ENCODE results near the gene NEXN. TPM values are rescaled to one million over a fixed set of nuclear protein-coding genes. Genes with fewer than 3 reads are reported as not detected.

The NEXN gene
- 1 to 10 TPM; 1.7 to 1.9 TPM for total RNA-seq

GRCh38 chr1:77888081-77888780 lies at the start of gene NEXN:
TSS of gene NEXN (plus strand) at chr1:77888624. CDS start at chr1:77916107, 27,483 bp downstream.
- DNase-seq = peak; percentile 7
- Mint-ChIP-seq H3K4me1 (ENCODE audit: low read depth) (peaks cover 7% of the 10 kb centered on the region), H3K27ac (no peak within 1 kb of the TSS), H3K9me3 (no peaks in the 10 kb centered on the region), H3K36me3 (ENCODE audit: low read depth) (peaks cover 5% of the 10 kb centered on the region), H3K4me3 (peak within 1 kb of the TSS; percentile 66), H3K27me3 (ENCODE audit: low read depth) (peaks cover 18% of the 10 kb centered on the region)
- CTCF ChIA-PET = interaction anchor here (0.5 to 1.1 kb wide), 3 partner anchors 62 to 244 kb away, joined by 3 to 5 read pairs (median 4); no protein-coding TSS in a partner anchor
- intact Hi-C loops (cut with micrococcal nuclease) = no loop called here

GRCh38 chr1:77841574-77841973 lies 46.9 kb upstream of the NEXN start:
- no peaks in the 10 kb centered on the region for H3K27me3 Mint-ChIP-seq (ENCODE audit: low read depth)
- H3K36me3 Mint-ChIP-seq (ENCODE audit: low read depth) = peaks cover 14% of the 10 kb centered on the region
- no peaks in the 10 kb centered on the region for H3K9me3 Mint-ChIP-seq
- intact Hi-C loops (cut with micrococcal nuclease) = no loop called here
- H3K4me3 Mint-ChIP-seq = no peak overlapping the region
- CTCF ChIA-PET = interaction anchor here (0.6 kb wide), 1 partner anchor 246 kb away, joined by 6 read pairs; no protein-coding TSS in a partner anchor
- peaks cover 3% of the 10 kb centered on the region for H3K4me1 Mint-ChIP-seq (ENCODE audit: low read depth)
- H3K27ac Mint-ChIP-seq = no peak overlapping the region
- no peak for DNase-seq

GRCh38 chr1:77845951-77846350 lies 42.5 kb upstream of the NEXN start:
- CTCF ChIA-PET = interaction anchor here (0.6 kb wide), 1 partner anchor 51 kb away, joined by 4 read pairs; no protein-coding TSS in a partner anchor
- Mint-ChIP-seq H3K27me3 (ENCODE audit: low read depth) (no peaks in the 10 kb centered on the region), H3K4me1 (ENCODE audit: low read depth) (peaks cover 3% of the 10 kb centered on the region), H3K27ac (no peak overlapping the region), H3K4me3 (no peak overlapping the region), H3K36me3 (ENCODE audit: low read depth) (peaks cover 20% of the 10 kb centered on the region), H3K9me3 (no peaks in the 10 kb centered on the region)
- DNase-seq = no peak
- intact Hi-C loops (cut with micrococcal nuclease) = no loop called here

- Mint-ChIP-seq H3K9me3 (no peaks in the 10 kb centered on the region), H3K36me3 (ENCODE audit: low read depth) (peaks cover 21% of the 10 kb centered on the region), H3K27me3 (ENCODE audit: low read depth) (no peaks in the 10 kb centered on the region), H3K4me1 (ENCODE audit: low read depth) (peaks cover 3% of the 10 kb centered on the region), H3K27ac (no peak overlapping the region), H3K4me3 (no peak overlapping the region)
- no peak for DNase-seq
- CTCF ChIA-PET = no interaction called here
- intact Hi-C loops (cut with micrococcal nuclease) = no loop called here
These were observed 41.5 kb upstream of the NEXN start for GRCh38 chr1:77846966-77847365.

GRCh38 chr1:77847621-77848080 lies 40.8 kb upstream of the NEXN start:
- Mint-ChIP-seq H3K4me3 (no peak overlapping the region), H3K4me1 (ENCODE audit: low read depth) (peaks cover 3% of the 10 kb centered on the region), H3K9me3 (no peaks in the 10 kb centered on the region), H3K27ac (no peak overlapping the region), H3K36me3 (ENCODE audit: low read depth) (peaks cover 19% of the 10 kb centered on the region), H3K27me3 (ENCODE audit: low read depth) (no peaks in the 10 kb centered on the region)
- peak; percentile 14 for DNase-seq
- CTCF ChIA-PET = no interaction called here
- intact Hi-C loops (cut with micrococcal nuclease) = no loop called here

GRCh38 chr1:77850082-77850481 lies 38.3 kb upstream of the NEXN start:
- Mint-ChIP-seq H3K4me3 (no peak overlapping the region), H3K27ac (no peak overlapping the region), H3K4me1 (ENCODE audit: low read depth) (peaks cover 3% of the 10 kb centered on the region), H3K9me3 (peaks cover 17% of the 10 kb centered on the region), H3K27me3 (ENCODE audit: low read depth) (no peaks in the 10 kb centered on the region), H3K36me3 (ENCODE audit: low read depth) (peaks cover 36% of the 10 kb centered on the region)
- intact Hi-C loops (cut with micrococcal nuclease) = no loop called here
- CTCF ChIA-PET = interaction anchor here (0.6 kb wide), 1 partner anchor 202 kb away, joined by 3 read pairs; no protein-coding TSS in a partner anchor
- DNase-seq = no peak

- CTCF ChIA-PET = no interaction called here
- DNase-seq = no peak
- Mint-ChIP-seq H3K27ac (no peak overlapping the region), H3K27me3 (ENCODE audit: low read depth) (no peaks in the 10 kb centered on the region), H3K4me1 (ENCODE audit: low read depth) (peaks cover 3% of the 10 kb centered on the region), H3K4me3 (no peak overlapping the region), H3K9me3 (peaks cover 36% of the 10 kb centered on the region), H3K36me3 (ENCODE audit: low read depth) (peaks cover 48% of the 10 kb centered on the region)
- intact Hi-C loops (cut with micrococcal nuclease) = no loop called here
These were observed 30.9 kb upstream of the NEXN start for GRCh38 chr1:77857552-77857951.

- intact Hi-C loops (cut with micrococcal nuclease) = no loop called here
- H3K36me3 Mint-ChIP-seq (ENCODE audit: low read depth) = peaks cover 45% of the 10 kb centered on the region
- no peak for DNase-seq
- H3K4me1 Mint-ChIP-seq (ENCODE audit: low read depth) = peaks cover 3% of the 10 kb centered on the region
- H3K27me3 Mint-ChIP-seq (ENCODE audit: low read depth) = no peaks in the 10 kb centered on the region
- H3K9me3 Mint-ChIP-seq = peaks cover 32% of the 10 kb centered on the region
- H3K27ac Mint-ChIP-seq = no peak overlapping the region
- CTCF ChIA-PET = interaction anchor here (0.6 kb wide), 1 partner anchor 373 kb away, joined by 3 read pairs; no protein-coding TSS in a partner anchor
- no peak overlapping the region for H3K4me3 Mint-ChIP-seq
These were observed 29.7 kb upstream of the NEXN start for GRCh38 chr1:77858725-77859124.

GRCh38 chr1:77859248-77859647 lies 29.2 kb upstream of the NEXN start:
- intact Hi-C loops (cut with micrococcal nuclease) = no loop called here
- peaks cover 28% of the 10 kb centered on the region for H3K9me3 Mint-ChIP-seq

GRCh38 chr1:77866296-77866695 lies 22.1 kb upstream of the NEXN start:
- intact Hi-C loops (cut with micrococcal nuclease) = no loop called here
- CTCF ChIA-PET = interaction anchor here (0.9 kb wide), 1 partner anchor 12 kb away, joined by 3 read pairs; no protein-coding TSS in a partner anchor

More at GRCh38 chr1:77859248-77859647, 29.2 kb upstream of the NEXN start:
- CTCF ChIA-PET = interaction anchor here (0.6 kb wide), 1 partner anchor 372 kb away, joined by 3 read pairs; no protein-coding TSS in a partner anchor
- Mint-ChIP-seq H3K27ac (no peak overlapping the region), H3K4me3 (no peak overlapping the region), H3K27me3 (ENCODE audit: low read depth) (no peaks in the 10 kb centered on the region), H3K36me3 (ENCODE audit: low read depth) (peaks cover 40% of the 10 kb centered on the region), H3K4me1 (ENCODE audit: low read depth) (peaks cover 3% of the 10 kb centered on the region)
- DNase-seq = no peak

GRCh38 chr1:77872645-77873044 lies 15.8 kb upstream of the NEXN start:
- H3K36me3 Mint-ChIP-seq (ENCODE audit: low read depth) = peaks cover 13% of the 10 kb centered on the region
- no peak for DNase-seq
- CTCF ChIA-PET = interaction anchor here (1.2 kb wide), 1 partner anchor 28 kb away, joined by 3 read pairs; no protein-coding TSS in a partner anchor
- no peaks in the 10 kb centered on the region for H3K4me1 Mint-ChIP-seq (ENCODE audit: low read depth)
- H3K27ac Mint-ChIP-seq = no peak overlapping the region
- H3K27me3 Mint-ChIP-seq (ENCODE audit: low read depth) = no peaks in the 10 kb centered on the region
- H3K9me3 Mint-ChIP-seq = no peaks in the 10 kb centered on the region
- intact Hi-C loops (cut with micrococcal nuclease) = no loop called here
- H3K4me3 Mint-ChIP-seq = no peak overlapping the region

More at GRCh38 chr1:77866296-77866695, 22.1 kb upstream of the NEXN start:
- H3K27me3 Mint-ChIP-seq (ENCODE audit: low read depth) = no peaks in the 10 kb centered on the region
- no peaks in the 10 kb centered on the region for H3K9me3 Mint-ChIP-seq
- H3K4me1 Mint-ChIP-seq (ENCODE audit: low read depth) = no peaks in the 10 kb centered on the region
- DNase-seq = no peak
- peaks cover 24% of the 10 kb centered on the region for H3K36me3 Mint-ChIP-seq (ENCODE audit: low read depth)
- no peak overlapping the region for H3K4me3 Mint-ChIP-seq
- H3K27ac Mint-ChIP-seq = no peak overlapping the region

- CTCF ChIA-PET = interaction anchor here (1.2 kb wide), 1 partner anchor 27 kb away, joined by 3 read pairs; no protein-coding TSS in a partner anchor
- Mint-ChIP-seq H3K4me1 (ENCODE audit: low read depth) (no peaks in the 10 kb centered on the region), H3K27ac (no peak overlapping the region), H3K27me3 (ENCODE audit: low read depth) (no peaks in the 10 kb centered on the region), H3K4me3 (no peak overlapping the region), H3K9me3 (no peaks in the 10 kb centered on the region), H3K36me3 (ENCODE audit: low read depth) (peaks cover 11% of the 10 kb centered on the region)
- DNase-seq = no peak
- intact Hi-C loops (cut with micrococcal nuclease) = no loop called here
These were observed 15.0 kb upstream of the NEXN start for GRCh38 chr1:77873461-77873860.

All from activated naive CD4-positive, alpha-beta T cell treated with anti-CD3 and anti-CD28 coated beads for 36 hours (primary cell).